GM12878 (cell line): ENCODE measurements around the gene PDSS2. TPM values are rescaled to one million over a fixed set of nuclear protein-coding genes. Genes with fewer than 3 reads are reported as not detected.

Source experiments
- ATAC-seq: fragments of 200-7000 bp; cut with Tn5 transposase; 3 replicates; pipeline ENCODE4 v1.9.1; 2020; ENCODE audit warnings: mild to moderate bottlenecking, moderate library complexity
- BruUV-seq: library from RNA; stranded (reverse); fragments of 400-500 nt; replicated peaks from 2 replicates; lab custom pipeline; 2021; lab: Mats Ljungman, UMichigan
- CTCF ChIA-PET: fragments of 300-600 bp; sonication (Branson Sonifier 250); formaldehyde crosslinking; extraction: SDS; loops from one replicate; lab custom pipeline; 2021; ENCODE audit warnings: inconsistent platforms; lab: Yijun Ruan, JAX
- POLR2A ChIA-PET: fragments of 350-600 bp; formaldehyde crosslinking; extraction: SDS; loops from one replicate; lab custom pipeline; 2021; ENCODE audit warnings: inconsistent platforms; lab: Charles Lee
- RAD21 ChIA-PET: fragments of 300-600 bp; sonication (Branson Sonifier 250); formaldehyde crosslinking; loops from one replicate; lab custom pipeline; 2023; ENCODE audit warnings: antibody characterized with exemption; ENCODE audit not compliant: unreplicated experiment; lab: Charles Lee
- SMC1A ChIA-PET: fragments of 300-600 bp; sonication (Branson Sonifier 250); formaldehyde crosslinking; loops from one replicate; lab custom pipeline; 2023; ENCODE audit not compliant: unreplicated experiment, uncharacterized antibody; lab: Charles Lee
- DNase-seq: peaks from one replicate; pipeline ENCODE4 v3.0.0-alpha.2; 2011; ENCODE audit warnings: low read depth, low spot score
- FAIRE-seq: peaks from 3 replicates; lab custom pipeline; 2011; peaks lifted over from hg19 to GRCh38; lab: Jason Lieb, UNC
- H2AFZ ChIP-seq: 2 replicates; pipeline ENCODE4 v1.6.0; 2011; ENCODE audit warnings: low read depth, low read length, control low read depth; ENCODE audit not compliant: control insufficient read depth
- H3K27ac ChIP-seq: 2 replicates; pipeline ENCODE4 v1.5.1; 2011; ENCODE audit warnings: control low read depth; ENCODE audit not compliant: control insufficient read depth, insufficient read depth
- H3K27me3 ChIP-seq, 2 experiments: replicated peaks in 1 of 2; 2 replicates each; pipeline versions ENCODE4 v1.6.0 to v1.6.1; 2011; ENCODE audit warnings: low read length in 1 of 2; ENCODE audit not compliant: control insufficient read depth in 2 of 2, insufficient read depth in 2 of 2
- H3K36me3 ChIP-seq, 2 experiments: 2 replicates each; pipeline ENCODE4 v1.5.1; 2011; ENCODE audit warnings: low read length in 1 of 2; ENCODE audit not compliant: control insufficient read depth in 2 of 2, insufficient read depth in 2 of 2
- H3K4me1 ChIP-seq: 2 replicates; pipeline ENCODE4 v1.6.1; 2011; ENCODE audit warnings: mild to moderate bottlenecking, low read length, moderate library complexity, mixed read lengths; ENCODE audit not compliant: control insufficient read depth, insufficient read depth
- H3K4me2 ChIP-seq: 2 replicates; pipeline ENCODE4 v1.6.0; 2011; ENCODE audit warnings: control low read depth; ENCODE audit not compliant: control insufficient read depth, insufficient read depth
- H3K4me3 ChIP-seq: fragments of 200-600 bp; sonication (generic); 2 replicates; pipeline ENCODE4 v1.5.1; 2016
- H3K79me2 ChIP-seq: 2 replicates; pipeline ENCODE4 v1.6.0; 2011; ENCODE audit warnings: low read length; ENCODE audit not compliant: control insufficient read depth, insufficient read depth
- H3K9ac ChIP-seq: 2 replicates; pipeline ENCODE4 v1.8.0; 2011; ENCODE audit warnings: low read length, control low read depth, mixed read lengths; ENCODE audit not compliant: control insufficient read depth, insufficient read depth
- H3K9me3 ChIP-seq: replicated peaks from 3 replicates; pipeline ENCODE4 v1.5.1; 2011; ENCODE audit warnings: mild to moderate bottlenecking, low read length; ENCODE audit not compliant: control insufficient read depth, insufficient read depth
- H4K20me1 ChIP-seq: 2 replicates; pipeline ENCODE4 v1.6.0; 2011; ENCODE audit not compliant: control insufficient read depth, insufficient read depth
- MYC ChIP-seq: IDR thresholded peaks from 2 replicates; pipeline ENCODE4 v1.6.1; 2011; ENCODE audit warnings: mild to moderate bottlenecking, low read length, moderate library complexity, inconsistent platforms; ENCODE audit not compliant: insufficient read depth, insufficient replicate concordance, insufficient read length, severe bottlenecking
- NRF1 ChIP-seq: conservative IDR thresholded peaks from 2 replicates; pipeline ENCODE4 v1.6.1; 2011; ENCODE audit warnings: mild to moderate bottlenecking, low read depth, low read length, improper control_type of control experiment
- POLR2A ChIP-seq: IDR thresholded peaks from 2 replicates; pipeline ENCODE4 v1.6.1; 2011; ENCODE audit warnings: low read depth, mild to moderate bottlenecking, low read length
- TCF12 ChIP-seq: IDR thresholded peaks from 2 replicates; pipeline ENCODE4 v1.6.1; 2011; ENCODE audit warnings: low read depth, mild to moderate bottlenecking, low read length
- ZBTB4 ChIP-seq: fragments of 450-650 bp; formaldehyde crosslinking; IDR thresholded peaks from 2 replicates; pipeline ENCODE4 v1.4.0; 2022; ENCODE audit warnings: mild to moderate bottlenecking, moderate library complexity
- WGBS: methylation state at CpG from one replicate; pipeline ENCODE4 v1.1.6; 2016; ENCODE audit warnings: low lambda C conversion rate; ENCODE audit not compliant: insufficient replicate concordance, insufficient coverage; ENCODE audit errors: missing lambda C conversion rate; 5-methylcytosine and 5-hydroxymethylcytosine counted together
- in situ Hi-C: fragments of 300-500 bp; cut with MboI; formaldehyde crosslinking; loops from 9 replicates; pipeline ENCODE4 v1.14.3; 2018; ENCODE audit warnings: mixed read lengths
- intact Hi-C: fragments of 100-400 bp; cut with micrococcal nuclease; formaldehyde crosslinking; loops from one replicate; pipeline ENCODE4 v1.14.2; 2022; ENCODE audit not compliant: unreplicated experiment
- polyA plus RNA-seq, 11 experiments: library from polyadenylated mRNA; depleted of rRNA in 4 of 11; unstranded in 6 of 11; stranded (reverse) in 5 of 11; fragments of >200 nt; fragmentation: Nextera tagmentation in 4 of 11; fragmentation: Illumina TruSeq in 1 of 11; extraction: Ambion mirVana in 4 of 11; extraction: Trizol in 1 of 11; gene quantifications; 1 replicate in 1 of 11; 2 replicates in 10 of 11; pipeline versions ENCODE4 v1.2.1 to v1.2.3, GENCODE V29; 2011 to 2016; ENCODE audit warnings: inconsistent platforms in 2 of 11, missing spikeins in 2 of 11, low read depth in 1 of 11
- total RNA-seq, 4 experiments: library from RNA; depleted of rRNA in 3 of 4; stranded (reverse); fragments of >200 nt in 3 of 4; fragmentation: Illumina TruSeq in 1 of 4; extraction: Trizol in 1 of 4; gene quantifications; 2 replicates each; pipeline versions ENCODE4 v1.2.1 to v1.2.3, GENCODE V29; 2013 to 2021

Gene PDSS2
- total and polyA plus RNA-seq, 10 of the 15 experiments (the other 5 are each of a cell fraction or from before 2014, with no cell fraction given): 7.7 to 15.5 (median 9.6) TPM

- no peak for TF ChIP-seq ZBTB4 (CRISPR knock-in tag)
- no peak for TF ChIP-seq NRF1
- TF ChIP-seq MYC: no peak
Observed at GRCh38 chr6:107313776-107314175, 145.6 kb downstream of the PDSS2 start (continued).

GRCh38 chr6:107310362-107310761, 149.0 kb downstream of the PDSS2 start:
- ChIA-PET POLR2A (interaction anchor here (0.6 kb wide), 1 partner anchor 441 kb away, joined by 4 read pairs; no protein-coding TSS in a partner anchor), CTCF (interaction anchor here (0.6 to 1.1 kb wide), 3 partner anchors 107 to 595 kb away, joined by 3 to 4 read pairs (median 4); no protein-coding TSS in a partner anchor), RAD21 (no interaction called here), SMC1A (no interaction called here)
- no peak overlapping the region for H3K27ac ChIP-seq
- H3K27me3 ChIP-seq: no peaks in the 10 kb centered on the region
- 88% methylated on average over 3 of the region's 3 CpGs for WGBS
- no peaks in the 10 kb centered on the region for H3K9me3 ChIP-seq
- no peak for ATAC-seq
- intact Hi-C loops (no loop called here), in situ Hi-C loops (no loop called here)
- H3K36me3 ChIP-seq: no peaks in the 10 kb centered on the region
- no peak overlapping the region for H3K9ac ChIP-seq
- H3K4me3 ChIP-seq: no peak overlapping the region
- no peak for FAIRE-seq
- no peak overlapping the region for H2AFZ ChIP-seq
- no peak for TF ChIP-seq TCF12
- TF ChIP-seq POLR2A: no peak
- DNase-seq: no peak
- no peak overlapping the region for H3K4me2 ChIP-seq
- BruUV-seq: no TSS peak
- no peaks in the 10 kb centered on the region for H4K20me1 ChIP-seq
- no peaks in the 10 kb centered on the region for H3K79me2 ChIP-seq
- no peaks in the 10 kb centered on the region for H3K4me1 ChIP-seq
